Epithelial cell of proximal tubule (primary cell): ENCODE data around the gene PNCK. TPM values are rescaled to one million over a fixed set of nuclear protein-coding genes. Genes with fewer than 3 reads are reported as not detected.

Experiments
- DNase-seq: peaks from one replicate; pipeline ENCODE4 v3.0.0-alpha.2; 2011; ENCODE audit warnings: low read depth
- H3K4me3 ChIP-seq: 2 replicates; pipeline ENCODE4 v1.5.1; 2011; ENCODE audit warnings: low read depth, mild to moderate bottlenecking, low read length
- CTCF ChIP-seq: conservative IDR thresholded peaks from 2 replicates; pipeline ENCODE4 v1.5.1; 2012; ENCODE audit warnings: low read depth, mild to moderate bottlenecking, low read length
- total RNA-seq: library from RNA; depleted of rRNA; stranded (reverse); fragments of >200 nt; gene quantifications from 2 replicates; pipeline ENCODE4 v1.2.3, GENCODE V29; 2015

PNCK gene
- total RNA-seq, 1 donor from 2014 or later: 0.86 TPM

DNA sequence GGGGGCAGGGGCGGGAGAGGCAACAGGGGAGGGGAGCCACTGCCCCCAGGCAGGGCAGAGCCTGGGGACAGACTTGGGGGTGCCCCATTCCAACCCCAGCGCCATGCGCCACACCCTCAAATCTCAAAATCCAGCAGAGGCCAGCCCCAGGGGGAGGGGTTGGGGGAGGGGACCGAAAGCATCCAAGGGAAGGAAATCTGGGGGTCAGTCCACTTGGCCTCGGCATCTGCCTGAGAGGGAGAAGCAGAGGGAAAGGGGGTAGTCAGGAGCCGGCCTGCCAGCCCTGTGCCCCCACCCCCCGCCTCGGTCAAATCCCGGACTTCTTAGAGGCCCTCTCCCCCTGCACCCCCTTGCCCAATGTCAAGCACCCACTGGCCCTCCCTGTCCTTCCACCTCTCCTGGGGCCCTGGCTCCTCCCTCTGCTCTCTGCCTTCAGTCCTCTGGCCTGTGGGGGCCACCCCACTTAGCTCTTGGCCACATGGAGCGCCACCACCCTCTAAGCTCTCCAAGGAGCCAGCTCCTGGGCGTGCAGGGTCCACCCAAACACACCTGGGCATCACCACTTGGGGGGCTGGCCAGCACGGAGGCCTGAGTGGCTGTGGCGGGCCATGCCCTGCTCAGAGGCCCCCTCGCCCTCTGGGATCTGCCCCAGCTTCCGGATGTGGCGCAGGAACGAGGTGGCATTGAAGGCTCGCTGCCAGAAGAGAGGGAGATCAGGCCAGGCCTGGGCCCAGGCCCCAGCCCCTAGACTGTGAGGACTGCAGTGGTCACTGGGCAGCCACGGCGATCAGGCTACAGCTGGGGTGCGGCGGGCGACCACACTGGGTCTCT is 3.5 kb downstream of the PNCK start:
- no peak for TF ChIP-seq CTCF
- no peak for DNase-seq
- no peak overlapping the region for H3K4me3 ChIP-seq

GRCh38 chrX:153669174-153669890 is 4.3 kb downstream of the PNCK start:
- TF ChIP-seq CTCF: peak; percentile 61
- no peak for DNase-seq
- no peak overlapping the region for H3K4me3 ChIP-seq

GRCh38 chrX:153668423-153669173 is 5.0 kb downstream of the PNCK start:
- no peak overlapping the region for H3K4me3 ChIP-seq
- TF ChIP-seq CTCF: no peak
- no peak for DNase-seq

GRCh38 chrX:153667956-153668396 is 5.6 kb downstream of the PNCK start:
- H3K4me3 ChIP-seq: peak overlapping the region; percentile 14
- DNase-seq: no peak
- TF ChIP-seq CTCF: peak; percentile 71

- peak overlapping the region; percentile 14 for H3K4me3 ChIP-seq
- no peak for TF ChIP-seq CTCF
- no peak for DNase-seq
Measured at GRCh38 chrX:153667281-153667955, 6.2 kb downstream of the PNCK start.

DNA sequence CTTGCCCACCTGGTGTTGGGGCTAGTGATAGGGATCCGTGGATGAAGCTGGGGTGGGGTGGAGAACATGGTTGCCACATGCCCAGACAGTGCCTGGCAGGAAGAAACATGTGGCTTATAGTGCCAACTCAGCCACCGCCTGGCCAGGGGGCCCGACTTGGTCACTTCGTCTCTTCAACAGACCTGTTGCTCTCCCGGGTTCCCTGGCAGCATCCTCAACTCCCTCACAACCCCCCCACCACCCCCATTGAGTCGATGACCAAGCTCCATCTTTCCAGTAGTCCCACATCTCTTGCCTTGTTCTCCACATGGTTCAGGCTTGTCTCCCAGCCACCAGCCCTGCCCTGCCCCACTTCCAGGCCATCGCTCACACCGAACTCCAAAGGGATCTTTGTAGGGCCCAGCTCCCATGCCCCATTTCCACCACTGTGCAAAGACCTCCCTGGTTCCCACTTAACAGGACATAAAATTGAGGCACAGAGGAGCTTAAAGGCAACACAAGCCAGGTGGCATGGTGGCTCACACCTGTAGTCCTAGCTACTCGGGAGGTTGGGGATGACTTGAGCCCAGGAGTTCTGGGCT is 7.8 kb downstream of the PNCK start:
- no peak for DNase-seq
- H3K4me3 ChIP-seq: no peak overlapping the region
- no peak for TF ChIP-seq CTCF
